ENCODE results near the gene ARHGAP26.

- TF ChIP-seq CTCF (IDR thresholded peaks at IDR 0.05) (no peak), POLR2A (IDR thresholded peaks at IDR 0.05) (no peak)
Observed at GRCh38 chr5:143045062-143045461, 274.9 kb downstream of the ARHGAP26 start.

Data from lower leg skin (tissue), 3 donors.